ENCODE data around the gene OR2M7. TPM values are rescaled to one million over a fixed set of nuclear protein-coding genes. Genes with fewer than 3 reads are reported as not detected.

The OR2M7 gene
- total RNA-seq, 1 experiment from 2014 or later, result not detected

Other genes starting within 250 kb of the OR2M7 start
- not detected for gene OR2L13, start 229.4 kb downstream of the OR2M7 start, total RNA-seq (2021; ENCODE audit: unreplicated experiment)
- gene OR2M5, start 179.4 kb downstream of the OR2M7 start, total RNA-seq (2021; ENCODE audit: unreplicated experiment), result not detected
- not detected for gene OR2M2, start 149.7 kb downstream of the OR2M7 start, total RNA-seq (2021; ENCODE audit: unreplicated experiment)
- gene OR2M3, start 127.3 kb downstream of the OR2M7 start, total RNA-seq (2021; ENCODE audit: unreplicated experiment), result not detected
- not detected for gene OR2M4, start 93.2 kb downstream of the OR2M7 start, total RNA-seq (2021; ENCODE audit: unreplicated experiment)
- gene OR2T33, start 46.6 kb downstream of the OR2M7 start, total RNA-seq (2021; ENCODE audit: unreplicated experiment), result not detected
- not detected for gene OR2T12, start 21.1 kb downstream of the OR2M7 start, total RNA-seq (2021; ENCODE audit: unreplicated experiment)
- gene OR14C36, start 24.2 kb upstream of the OR2M7 start, total RNA-seq (2021; ENCODE audit: unreplicated experiment), result not detected
- gene OR2T4, start 37.1 kb upstream of the OR2M7 start, total RNA-seq (2021; ENCODE audit: unreplicated experiment), result not detected
- not detected for gene OR2T6, start 51.2 kb upstream of the OR2M7 start, total RNA-seq (2021; ENCODE audit: unreplicated experiment)
- gene OR2T1, start 78.5 kb upstream of the OR2M7 start, total RNA-seq (2021; ENCODE audit: unreplicated experiment), result not detected
- not detected for gene OR2T2, start 121.1 kb upstream of the OR2M7 start, total RNA-seq (2021; ENCODE audit: unreplicated experiment)
- not detected for gene OR2T3, start 148.8 kb upstream of the OR2M7 start, total RNA-seq (2021; ENCODE audit: unreplicated experiment)
- not detected for gene OR2T5, start 164.0 kb upstream of the OR2M7 start, total RNA-seq (2021; ENCODE audit: unreplicated experiment)
- not detected for gene OR2G6, start 183.5 kb upstream of the OR2M7 start, total RNA-seq (2021; ENCODE audit: unreplicated experiment)
- not detected for gene OR2T29, start 238.2 kb upstream of the OR2M7 start, total RNA-seq (2021; ENCODE audit: unreplicated experiment)

All from Panc1 (cell line).